ENCODE measurements around the gene ING5.

DNA sequence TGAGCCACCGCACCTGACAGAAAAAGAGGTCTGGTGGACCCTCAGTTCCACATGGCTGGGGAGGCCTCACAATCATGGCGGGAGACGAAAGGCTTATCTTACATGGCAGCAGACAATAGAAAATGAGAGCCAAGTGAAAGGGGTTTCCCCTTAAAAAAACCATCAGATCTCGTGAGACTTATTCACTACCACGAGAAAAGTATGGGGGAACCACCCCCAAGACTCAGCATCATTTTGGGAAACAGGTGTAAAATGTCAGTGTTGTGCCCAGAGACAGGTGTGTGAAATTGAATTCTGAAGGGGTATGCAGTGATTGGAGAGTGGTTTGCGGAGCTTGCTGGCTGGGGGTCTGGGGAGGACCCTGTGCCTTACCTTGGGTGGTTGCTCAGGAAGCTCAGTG lies 28.0 kb downstream of the ING5 start:
- TF ChIP-seq, protein P1, sequence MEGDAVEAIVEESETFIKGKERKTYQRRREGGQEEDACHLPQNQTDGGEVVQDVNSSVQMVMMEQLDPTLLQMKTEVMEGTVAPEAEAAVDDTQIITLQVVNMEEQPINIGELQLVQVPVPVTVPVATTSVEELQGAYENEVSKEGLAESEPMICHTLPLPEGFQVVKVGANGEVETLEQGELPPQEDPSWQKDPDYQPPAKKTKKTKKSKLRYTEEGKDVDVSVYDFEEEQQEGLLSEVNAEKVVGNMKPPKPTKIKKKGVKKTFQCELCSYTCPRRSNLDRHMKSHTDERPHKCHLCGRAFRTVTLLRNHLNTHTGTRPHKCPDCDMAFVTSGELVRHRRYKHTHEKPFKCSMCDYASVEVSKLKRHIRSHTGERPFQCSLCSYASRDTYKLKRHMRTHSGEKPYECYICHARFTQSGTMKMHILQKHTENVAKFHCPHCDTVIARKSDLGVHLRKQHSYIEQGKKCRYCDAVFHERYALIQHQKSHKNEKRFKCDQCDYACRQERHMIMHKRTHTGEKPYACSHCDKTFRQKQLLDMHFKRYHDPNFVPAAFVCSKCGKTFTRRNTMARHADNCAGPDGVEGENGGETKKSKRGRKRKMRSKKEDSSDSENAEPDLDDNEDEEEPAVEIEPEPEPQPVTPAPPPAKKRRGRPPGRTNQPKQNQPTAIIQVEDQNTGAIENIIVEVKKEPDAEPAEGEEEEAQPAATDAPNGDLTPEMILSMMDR (IDR thresholded peaks at IDR 0.05), result no peak
- TF ChIP-seq POLR2AphosphoS5 (IDR thresholded peaks at IDR 0.05; ENCODE audit: low read depth, low read length) (no peak), REST (IDR thresholded peaks at IDR 0.05; ENCODE audit: insufficient read depth in 1 of 2, low read depth in 2 of 2, low read length in 1 of 2) (no peak), TCF7L2 (IDR thresholded peaks at IDR 0.05; ENCODE audit: low read depth, low read length) (no peak), SIN3A (IDR thresholded peaks at IDR 0.05; ENCODE audit: borderline replicate concordance, insufficient read depth, low read depth, low read length) (no peak)

All from Panc1 (cell line).